ENCODE measurements around the gene PDE6B.

Gene PDE6B

DNA sequence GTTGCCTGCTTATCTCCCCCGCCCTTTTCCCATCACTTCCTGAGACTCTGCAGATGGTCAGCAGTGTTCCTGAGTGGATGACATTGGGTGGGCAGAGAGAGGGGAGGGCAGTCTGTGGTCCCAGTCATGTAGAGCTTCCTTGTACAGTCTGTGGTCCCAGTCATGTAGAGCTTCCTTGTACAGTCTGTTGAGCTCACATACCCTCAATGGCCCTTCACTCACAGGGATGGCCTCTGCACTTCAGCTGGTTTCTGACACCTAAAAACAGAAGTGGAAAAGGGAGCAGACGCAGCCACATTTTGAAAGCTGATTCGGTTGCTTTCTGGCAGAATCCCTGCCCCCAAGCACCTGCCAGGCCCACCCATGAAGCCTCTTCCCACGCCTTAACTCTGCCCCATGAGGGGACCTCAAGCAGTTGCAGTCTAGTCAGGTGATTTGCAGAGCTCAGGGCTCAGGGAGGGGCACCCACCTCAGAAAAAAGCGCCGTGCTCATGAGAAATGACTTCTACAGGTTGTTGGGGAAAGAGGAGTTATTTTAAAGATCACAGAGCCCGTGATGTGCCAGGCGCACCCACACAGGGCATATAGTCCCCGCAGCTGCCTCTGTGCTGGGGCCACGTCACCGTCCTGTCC lies 45.7 kb upstream of the PDE6B start:
- in situ Hi-C loops (cut with MboI; ENCODE audit: low pct_unique_long_range_greater_than_20kb, low sequenced_read_pairs, unreplicated experiment), result no loop called here
- TF ChIP-seq, protein P1, sequence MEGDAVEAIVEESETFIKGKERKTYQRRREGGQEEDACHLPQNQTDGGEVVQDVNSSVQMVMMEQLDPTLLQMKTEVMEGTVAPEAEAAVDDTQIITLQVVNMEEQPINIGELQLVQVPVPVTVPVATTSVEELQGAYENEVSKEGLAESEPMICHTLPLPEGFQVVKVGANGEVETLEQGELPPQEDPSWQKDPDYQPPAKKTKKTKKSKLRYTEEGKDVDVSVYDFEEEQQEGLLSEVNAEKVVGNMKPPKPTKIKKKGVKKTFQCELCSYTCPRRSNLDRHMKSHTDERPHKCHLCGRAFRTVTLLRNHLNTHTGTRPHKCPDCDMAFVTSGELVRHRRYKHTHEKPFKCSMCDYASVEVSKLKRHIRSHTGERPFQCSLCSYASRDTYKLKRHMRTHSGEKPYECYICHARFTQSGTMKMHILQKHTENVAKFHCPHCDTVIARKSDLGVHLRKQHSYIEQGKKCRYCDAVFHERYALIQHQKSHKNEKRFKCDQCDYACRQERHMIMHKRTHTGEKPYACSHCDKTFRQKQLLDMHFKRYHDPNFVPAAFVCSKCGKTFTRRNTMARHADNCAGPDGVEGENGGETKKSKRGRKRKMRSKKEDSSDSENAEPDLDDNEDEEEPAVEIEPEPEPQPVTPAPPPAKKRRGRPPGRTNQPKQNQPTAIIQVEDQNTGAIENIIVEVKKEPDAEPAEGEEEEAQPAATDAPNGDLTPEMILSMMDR (IDR thresholded peaks at IDR 0.05; ENCODE audit: extremely low read depth, insufficient read depth, missing control alignments), result no peak
- DNase-seq (ENCODE audit: low spot score), result no peak

DNA sequence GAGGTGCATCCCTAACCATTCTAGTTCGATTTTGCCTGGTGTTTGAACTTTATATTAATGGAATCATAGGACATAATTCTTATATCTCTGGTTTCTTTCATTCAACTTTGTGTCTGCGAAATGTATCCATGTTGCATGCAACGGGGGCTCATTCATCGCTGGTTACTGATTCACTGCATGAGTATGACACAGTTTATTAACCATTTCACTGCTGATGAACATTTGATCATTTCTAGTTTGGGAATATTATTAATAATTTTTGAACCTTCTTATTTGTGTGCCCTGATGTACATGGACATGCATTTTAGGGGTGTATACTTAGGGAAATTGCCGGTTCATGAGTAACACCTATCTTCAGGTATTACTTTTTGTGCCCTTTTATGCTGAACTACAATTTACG lies 44.2 kb upstream of the PDE6B start:
- TF ChIP-seq, protein P1 (IDR thresholded peaks at IDR 0.05; ENCODE audit: extremely low read depth, insufficient read depth, missing control alignments), result no peak
- no peak for DNase-seq (ENCODE audit: low spot score)
- in situ Hi-C loops (cut with MboI; ENCODE audit: low pct_unique_long_range_greater_than_20kb, low sequenced_read_pairs, unreplicated experiment), result no loop called here

DNA sequence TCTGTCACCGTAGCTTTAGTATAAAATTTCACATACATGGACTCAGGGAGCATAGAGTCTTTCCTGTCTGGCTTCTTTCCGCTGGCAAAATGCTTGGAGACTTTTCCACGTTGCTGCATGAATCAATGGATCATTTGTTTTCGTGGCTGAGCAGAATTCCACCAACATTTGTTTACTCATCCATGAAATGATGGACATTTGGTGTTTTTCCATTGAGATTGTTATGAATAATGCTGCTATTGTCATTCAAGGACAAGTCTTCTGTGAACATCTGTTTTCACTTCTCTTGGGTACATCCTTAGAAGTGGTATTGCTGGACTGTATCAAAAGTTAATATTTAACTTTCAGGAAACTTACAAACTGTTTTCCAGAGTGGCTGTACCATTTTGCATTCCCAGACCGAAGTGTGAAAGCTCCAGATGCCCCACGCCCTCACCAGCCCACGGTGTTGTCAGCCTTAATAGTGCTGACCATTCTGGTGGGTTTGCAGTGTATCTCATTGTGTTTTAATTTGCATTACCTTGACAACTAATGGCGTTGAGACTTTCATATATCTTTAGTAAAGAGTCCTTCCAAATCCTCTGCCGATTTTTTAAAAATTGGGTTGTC lies 43.5 kb upstream of the PDE6B start:
- DNase-seq (ENCODE audit: low spot score), result no peak
- TF ChIP-seq, protein P1 (IDR thresholded peaks at IDR 0.05; ENCODE audit: extremely low read depth, insufficient read depth, missing control alignments), result no peak
- in situ Hi-C loops (cut with MboI; ENCODE audit: low pct_unique_long_range_greater_than_20kb, low sequenced_read_pairs, unreplicated experiment), result no loop called here

- in situ Hi-C loops (cut with MboI; ENCODE audit: low pct_unique_long_range_greater_than_20kb, low sequenced_read_pairs, unreplicated experiment), result no loop called here
- no peak for DNase-seq (ENCODE audit: low spot score)
Observed at GRCh38 chr4:583820-584219, 41.6 kb upstream of the PDE6B start.

DNA sequence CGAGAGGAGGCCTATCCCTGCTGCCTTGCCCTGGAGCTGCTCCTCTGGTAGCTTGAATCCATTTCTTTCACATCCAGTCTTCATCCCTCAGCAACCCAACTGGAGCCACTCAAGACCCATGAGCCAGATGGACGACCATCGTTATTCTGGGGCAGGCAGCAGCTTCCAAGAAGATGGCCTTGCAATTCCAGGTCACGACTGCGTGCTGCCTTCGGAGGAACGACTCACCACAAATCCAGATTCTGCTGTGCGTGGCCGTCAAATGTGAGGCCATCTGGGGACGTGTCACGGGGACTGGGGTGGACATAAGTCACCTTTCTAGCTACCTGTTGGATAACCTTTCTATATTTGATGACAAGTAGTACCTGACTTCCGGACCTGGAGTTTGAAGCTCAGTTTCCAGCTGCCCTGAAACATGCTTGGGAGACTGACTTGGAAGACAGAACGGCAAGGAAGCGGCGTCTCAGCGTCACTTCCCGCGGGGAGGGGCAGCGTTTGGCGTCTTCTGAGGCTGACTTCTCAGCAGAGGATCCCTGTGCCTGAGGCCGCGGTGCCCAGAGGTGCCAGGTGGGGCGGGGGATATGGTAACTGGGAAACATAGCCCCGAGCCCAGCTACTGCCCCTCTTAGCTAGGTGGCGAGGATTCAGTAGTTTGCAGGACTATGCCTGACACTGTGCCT lies 37.6 kb upstream of the PDE6B start:
- TF ChIP-seq, protein P1 (IDR thresholded peaks at IDR 0.05; ENCODE audit: extremely low read depth, insufficient read depth, missing control alignments), result no peak
- in situ Hi-C loops (cut with MboI; ENCODE audit: low pct_unique_long_range_greater_than_20kb, low sequenced_read_pairs, unreplicated experiment), result no loop called here
- DNase-seq (ENCODE audit: low spot score), result no peak

More at GRCh38 chr4:583820-584219, 41.6 kb upstream of the PDE6B start:
- TF ChIP-seq, protein P1 (IDR thresholded peaks at IDR 0.05; ENCODE audit: extremely low read depth, insufficient read depth, missing control alignments), result no peak

DNA sequence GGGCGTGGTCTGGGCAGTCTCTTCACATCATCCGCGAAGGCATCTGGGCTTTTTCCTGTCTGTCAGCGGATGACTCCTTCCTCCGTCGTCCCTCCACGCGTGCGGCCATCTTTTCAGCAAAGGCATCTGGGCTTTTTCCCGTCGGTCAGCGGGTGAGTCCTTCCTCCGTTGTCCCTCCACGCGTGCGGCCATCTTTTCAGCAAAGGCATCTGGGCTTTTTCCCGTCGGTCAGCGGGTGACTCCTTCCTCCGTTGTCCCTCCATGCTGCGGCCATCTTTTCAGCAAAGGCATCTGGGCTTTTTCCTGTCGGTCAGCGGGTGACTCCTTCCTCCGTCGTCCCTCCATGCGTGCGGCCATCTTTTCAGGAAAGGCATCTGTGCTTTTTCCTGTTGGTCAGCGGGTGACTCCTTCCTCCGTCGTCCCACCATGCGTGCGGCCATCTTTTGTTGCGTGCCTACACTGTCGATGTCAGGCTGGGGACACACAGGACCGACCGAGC lies 37.0 kb upstream of the PDE6B start:
- in situ Hi-C loops (cut with MboI; ENCODE audit: low pct_unique_long_range_greater_than_20kb, low sequenced_read_pairs, unreplicated experiment), result no loop called here
- no peak for DNase-seq (ENCODE audit: low spot score)
- TF ChIP-seq, protein P1 (IDR thresholded peaks at IDR 0.05; ENCODE audit: extremely low read depth, insufficient read depth, missing control alignments), result no peak
